ENCODE measurements around the gene SORL1. TPM values are rescaled to one million over a fixed set of nuclear protein-coding genes. Genes with fewer than 3 reads are reported as not detected.

SORL1 gene
- total and polyA plus RNA-seq, 2 of the 13 experiments (the other 11 are each of a cell fraction or from before 2014, with no cell fraction given): 21.3 to 148 TPM

- TF ChIP-seq ZBTB40 (IDR thresholded peaks at IDR 0.05) (no peak), ZBTB40 (CRISPR knock-in tag; IDR thresholded peaks at IDR 0.05) (no peak), ARID4A (CRISPR knock-in tag; IDR thresholded peaks at IDR 0.05; ENCODE audit: borderline replicate concordance) (no peak), CERS6 (CRISPR knock-in tag; IDR thresholded peaks at IDR 0.05) (no peak), ZBTB46 (CRISPR knock-in tag; IDR thresholded peaks at IDR 0.05; ENCODE audit: borderline replicate concordance) (no peak), RBM39 (IDR thresholded peaks at IDR 0.05; ENCODE audit: low read depth, low read length, poor library complexity, severe bottlenecking) (no peak), ADNP (CRISPR knock-in tag; IDR thresholded peaks at IDR 0.05) (no peak)
These were observed 19.1 kb downstream of the SORL1 start (continued) for GRCh38 chr11:121471167-121471566.

Data from HepG2 (cell line).